Measurements from ENCODE around the gene SGPP2. TPM values are rescaled to one million over a fixed set of nuclear protein-coding genes. Genes with fewer than 3 reads are reported as not detected.
"Not testable (repeated sequence)": the region's sequence is repeated elsewhere in the genome, so short reads cannot be mapped to it uniquely, and the experiment has no call there.

Gene SGPP2
- total and polyA plus RNA-seq, 9 donors, result 0.22 to 18.5 (median 1.9) TPM; not detected in 1

GRCh38 chr2:222577341-222577740 is 153.0 kb downstream of the SGPP2 start:
- intact Hi-C loops (cut with DNase I), result no loop called here
- Histone ChIP-seq H3K27me3 (no peaks in the 10 kb centered on the region), H3K27ac (no peak overlapping the region), H3K4me1 (ENCODE audit: insufficient read depth) (peaks cover 5% of the 10 kb centered on the region), H3K36me3 (no peaks in the 10 kb centered on the region), H3K4me3 (no peak overlapping the region), H3K9me3 (no peaks in the 10 kb centered on the region)
- TF ChIP-seq CTCF (IDR thresholded peaks at IDR 0.05), result no peak
- TF ChIP-seq POLR2A (IDR thresholded peaks at IDR 0.05), result no peak
- TF ChIP-seq EP300 (IDR thresholded peaks at IDR 0.05), result no peak
- WGBS, 3 donors, result 67 to 90% (median 75%) methylated on average over 3 of the region's 3 CpGs
- no peak for DNase-seq

- TF ChIP-seq CTCF (IDR thresholded peaks at IDR 0.05), result no peak
- TF ChIP-seq EP300 (IDR thresholded peaks at IDR 0.05), result no peak
- no peak for TF ChIP-seq POLR2A (IDR thresholded peaks at IDR 0.05)
- H3K36me3 ChIP-seq, result no peaks in the 10 kb centered on the region
- no peaks in the 10 kb centered on the region for H3K4me1 ChIP-seq (ENCODE audit: insufficient read depth)
- DNase-seq, result no peak
- H3K27ac ChIP-seq, result no peak overlapping the region
- intact Hi-C loops (cut with DNase I), result no loop called here
- H3K4me3 ChIP-seq, result no peak overlapping the region
- no peaks in the 10 kb centered on the region for H3K9me3 ChIP-seq
- H3K27me3 ChIP-seq, result no peaks in the 10 kb centered on the region
Observed at GRCh38 chr2:222582928-222583327, 158.6 kb downstream of the SGPP2 start.

- H3K4me3 ChIP-seq; intact Hi-C loops (cut with DNase I); H3K4me1 ChIP-seq (ENCODE audit: insufficient read depth); DNase-seq; H3K27me3 ChIP-seq; H3K9me3 ChIP-seq; H3K27ac ChIP-seq; H3K36me3 ChIP-seq: not testable (repeated sequence)
- WGBS, 3 donors, result 93 to 96% (median 95%) methylated on average over 8 of the region's 8 CpGs
Observed at GRCh38 chr2:222584589-222584988, 160.2 kb downstream of the SGPP2 start.

GRCh38 chr2:222591661-222592060 is 167.3 kb downstream of the SGPP2 start:
- intact Hi-C loops (cut with DNase I), result no loop called here
- DNase-seq, result no peak
- WGBS, 3 donors, result 93 to 98% (median 97%) methylated on average over 1 of the region's 1 CpG
- Histone ChIP-seq H3K27me3 (no peaks in the 10 kb centered on the region), H3K4me3 (no peak overlapping the region), H3K36me3 (no peaks in the 10 kb centered on the region), H3K4me1 (ENCODE audit: insufficient read depth) (no peaks in the 10 kb centered on the region), H3K9me3 (no peaks in the 10 kb centered on the region), H3K27ac (no peak overlapping the region)
- TF ChIP-seq CTCF (IDR thresholded peaks at IDR 0.05), result no peak
- TF ChIP-seq EP300 (IDR thresholded peaks at IDR 0.05), result no peak
- TF ChIP-seq POLR2A (IDR thresholded peaks at IDR 0.05), result no peak

GRCh38 chr2:222592176-222592575 is 167.8 kb downstream of the SGPP2 start:
- intact Hi-C loops (cut with DNase I), result no loop called here
- H3K9me3 ChIP-seq, result no peaks in the 10 kb centered on the region
- no peaks in the 10 kb centered on the region for H3K36me3 ChIP-seq
- no peak for DNase-seq
- H3K4me3 ChIP-seq, result no peak overlapping the region
- H3K27ac ChIP-seq, result no peak overlapping the region
- no peak for TF ChIP-seq CTCF (IDR thresholded peaks at IDR 0.05)
- no peak for TF ChIP-seq POLR2A (IDR thresholded peaks at IDR 0.05)
- 84 to 88% (median 84%) methylated on average over 2 of the region's 2 CpGs for whole genome bisulfite sequencing, 3 donors
- no peaks in the 10 kb centered on the region for H3K27me3 ChIP-seq
- no peaks in the 10 kb centered on the region for H3K4me1 ChIP-seq (ENCODE audit: insufficient read depth)

All from ovary (tissue), 9 donors.